ENCODE data around the gene FAM240B.

The FAM240B gene

DNA sequence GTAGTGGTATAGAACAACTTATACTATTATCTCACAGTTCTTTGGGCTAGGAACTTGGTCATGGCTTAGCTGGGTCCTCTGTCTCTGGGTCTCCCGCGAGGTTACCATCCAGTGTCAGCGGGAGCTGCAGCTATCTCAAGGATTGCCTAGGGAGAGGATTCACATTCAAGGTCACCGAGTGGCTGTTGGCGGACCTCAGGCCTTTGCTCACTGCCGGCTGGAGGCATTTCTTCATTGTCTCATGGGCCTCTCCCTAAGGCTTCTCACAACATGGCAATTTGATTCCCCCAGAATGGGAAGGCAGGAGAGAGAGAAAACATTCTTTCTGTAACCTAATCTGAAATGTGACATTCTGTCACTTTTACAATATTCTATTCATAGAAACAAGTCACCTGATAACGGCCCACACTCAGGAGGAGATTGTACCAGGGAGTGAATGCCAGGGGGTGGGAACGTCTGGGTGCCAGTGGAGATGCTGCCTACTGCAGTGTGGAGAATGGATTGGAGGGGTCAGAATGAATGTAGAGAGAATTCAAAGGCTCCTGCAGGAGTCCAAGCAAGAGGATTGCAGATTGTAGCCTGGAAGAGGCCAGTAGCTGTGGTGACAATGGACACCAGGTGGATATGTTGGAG lies 70.1 kb downstream of the FAM240B start:
- H3K4me1 ChIP-seq (ENCODE audit: insufficient read depth, low read length): no peaks in the 10 kb centered on the region
- no peak overlapping the region for H3K4me3 ChIP-seq (ENCODE audit: low read length)
- no peak overlapping the region for H2AFZ ChIP-seq (ENCODE audit: low read depth, low read length)
- H3K9me3 ChIP-seq (ENCODE audit: low read length): peaks cover 3% of the 10 kb centered on the region
- H3K36me3 ChIP-seq (ENCODE audit: insufficient read depth, low read length): no peaks in the 10 kb centered on the region
- no peaks in the 10 kb centered on the region for H3K27me3 ChIP-seq (ENCODE audit: insufficient read depth, low read length)

DNA sequence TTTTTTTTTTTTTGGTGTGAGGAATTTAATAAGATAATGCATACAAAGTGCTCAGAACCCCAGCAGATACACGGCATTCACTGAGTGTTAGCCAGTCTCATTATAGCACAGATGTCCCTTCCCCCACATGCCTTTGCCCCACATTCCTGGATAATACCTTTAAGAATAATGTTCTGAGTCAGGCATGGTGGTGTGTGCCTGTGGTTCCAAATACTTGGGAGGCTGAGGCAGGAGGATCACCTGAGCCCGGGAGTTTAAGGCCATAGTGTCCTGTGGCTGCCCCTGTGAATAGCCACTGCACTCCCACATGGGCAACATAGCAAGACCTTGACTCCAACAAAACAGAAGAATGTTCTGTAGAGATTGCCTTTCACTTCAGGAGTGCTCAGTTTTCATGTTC lies 75.3 kb downstream of the FAM240B start:
- Histone ChIP-seq H3K9me3 (ENCODE audit: low read length) (peaks cover 3% of the 10 kb centered on the region), H2AFZ (ENCODE audit: low read depth, low read length) (no peak overlapping the region), H3K4me1 (ENCODE audit: insufficient read depth, low read length) (no peaks in the 10 kb centered on the region), H3K36me3 (ENCODE audit: insufficient read depth, low read length) (no peaks in the 10 kb centered on the region), H3K4me3 (ENCODE audit: low read length) (no peak overlapping the region), H3K27me3 (ENCODE audit: insufficient read depth, low read length) (no peaks in the 10 kb centered on the region)
